ENCODE data around the gene GCC1.

Gene GCC1

DNA sequence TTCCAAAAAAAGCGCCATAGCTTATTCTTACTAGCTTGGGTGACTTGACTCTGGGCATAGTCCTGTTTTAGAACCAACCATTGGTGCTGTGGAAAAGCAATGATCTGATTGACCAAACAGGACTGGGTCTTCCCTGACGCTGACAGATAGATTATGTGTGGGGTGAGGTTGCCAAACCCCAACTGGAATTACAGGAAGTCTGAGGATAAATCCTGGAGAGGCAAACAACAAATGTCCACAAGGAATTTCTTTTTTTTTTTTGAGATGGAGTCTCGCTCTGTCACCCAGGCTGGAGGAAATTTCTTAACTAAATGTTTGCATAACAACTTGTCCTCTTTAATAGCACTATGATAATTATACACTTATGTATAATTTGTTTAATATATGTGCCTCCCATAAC lies 19.2 kb downstream of the GCC1 start:
- Histone ChIP-seq H3K4me1 (ENCODE audit: insufficient read depth, poor library complexity, severe bottlenecking) (no peaks in the 10 kb centered on the region), H3K27ac (ENCODE audit: poor library complexity, severe bottlenecking) (no peak overlapping the region), H3K9me3 (ENCODE audit: severe bottlenecking) (no peaks in the 10 kb centered on the region), H3K27me3 (ENCODE audit: insufficient read depth, poor library complexity, severe bottlenecking) (no peaks in the 10 kb centered on the region), H3K36me3 (ENCODE audit: low read depth) (no peaks in the 10 kb centered on the region), H3K4me3 (ENCODE audit: severe bottlenecking) (no peak overlapping the region)
- DNase-seq (ENCODE audit: low spot score), result no peak
- ATAC-seq (ENCODE audit: low read depth), result no peak
- TF ChIP-seq, protein P1, sequence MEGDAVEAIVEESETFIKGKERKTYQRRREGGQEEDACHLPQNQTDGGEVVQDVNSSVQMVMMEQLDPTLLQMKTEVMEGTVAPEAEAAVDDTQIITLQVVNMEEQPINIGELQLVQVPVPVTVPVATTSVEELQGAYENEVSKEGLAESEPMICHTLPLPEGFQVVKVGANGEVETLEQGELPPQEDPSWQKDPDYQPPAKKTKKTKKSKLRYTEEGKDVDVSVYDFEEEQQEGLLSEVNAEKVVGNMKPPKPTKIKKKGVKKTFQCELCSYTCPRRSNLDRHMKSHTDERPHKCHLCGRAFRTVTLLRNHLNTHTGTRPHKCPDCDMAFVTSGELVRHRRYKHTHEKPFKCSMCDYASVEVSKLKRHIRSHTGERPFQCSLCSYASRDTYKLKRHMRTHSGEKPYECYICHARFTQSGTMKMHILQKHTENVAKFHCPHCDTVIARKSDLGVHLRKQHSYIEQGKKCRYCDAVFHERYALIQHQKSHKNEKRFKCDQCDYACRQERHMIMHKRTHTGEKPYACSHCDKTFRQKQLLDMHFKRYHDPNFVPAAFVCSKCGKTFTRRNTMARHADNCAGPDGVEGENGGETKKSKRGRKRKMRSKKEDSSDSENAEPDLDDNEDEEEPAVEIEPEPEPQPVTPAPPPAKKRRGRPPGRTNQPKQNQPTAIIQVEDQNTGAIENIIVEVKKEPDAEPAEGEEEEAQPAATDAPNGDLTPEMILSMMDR (IDR thresholded peaks at IDR 0.05; ENCODE audit: poor library complexity, severe bottlenecking), result no peak

DNA sequence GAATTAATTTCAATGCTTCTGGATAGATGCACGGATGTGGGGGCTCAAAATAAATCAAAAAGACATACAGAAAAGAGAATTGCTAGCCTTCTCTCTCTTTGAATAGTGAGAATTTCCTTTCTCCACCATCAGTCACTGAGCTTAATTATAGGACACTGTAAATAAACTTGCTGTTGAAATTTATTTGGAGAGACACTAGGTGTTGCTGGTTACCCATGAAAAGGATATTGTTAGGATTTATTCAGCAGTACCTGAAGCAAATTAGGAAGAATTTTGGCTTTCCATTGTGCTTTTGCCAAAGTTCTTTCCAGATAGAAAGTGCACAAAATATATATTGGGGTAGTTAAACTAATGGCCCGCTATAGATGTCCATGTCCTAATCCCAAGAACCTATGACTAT lies 27.6 kb downstream of the GCC1 start:
- H3K36me3 ChIP-seq (ENCODE audit: low read depth), result no peaks in the 10 kb centered on the region
- DNase-seq (ENCODE audit: low spot score) (no peak), ATAC-seq (ENCODE audit: low read depth) (no peak)
- H3K27ac ChIP-seq (ENCODE audit: poor library complexity, severe bottlenecking), result no peak overlapping the region
- H3K9me3 ChIP-seq (ENCODE audit: severe bottlenecking), result no peaks in the 10 kb centered on the region
- H3K27me3 ChIP-seq (ENCODE audit: insufficient read depth, poor library complexity, severe bottlenecking), result no peaks in the 10 kb centered on the region
- H3K4me3 ChIP-seq (ENCODE audit: severe bottlenecking), result no peak overlapping the region
- no peaks in the 10 kb centered on the region for H3K4me1 ChIP-seq (ENCODE audit: insufficient read depth, poor library complexity, severe bottlenecking)
- TF ChIP-seq, protein P1 (IDR thresholded peaks at IDR 0.05; ENCODE audit: poor library complexity, severe bottlenecking), result peak; percentile 22

DNA sequence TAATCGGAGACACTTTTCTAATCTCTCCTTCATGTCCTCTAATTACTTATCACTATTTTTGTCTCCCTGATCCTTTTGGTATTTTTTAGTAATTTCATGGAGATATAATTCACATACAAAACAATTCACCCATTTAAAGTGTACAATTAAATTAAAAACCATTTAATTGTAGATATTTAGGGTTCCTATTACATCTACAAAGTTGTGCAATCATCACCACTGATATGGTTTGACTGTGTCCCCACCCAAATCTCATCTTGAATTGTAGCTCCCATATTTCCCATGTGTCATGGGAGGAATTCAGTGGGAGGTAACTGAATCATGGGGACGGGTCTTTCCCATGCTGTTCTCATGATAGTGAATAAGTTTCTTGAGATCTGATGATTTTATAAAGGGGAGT lies 29.0 kb downstream of the GCC1 start:
- TF ChIP-seq, protein P1 (IDR thresholded peaks at IDR 0.05; ENCODE audit: poor library complexity, severe bottlenecking), result no peak
- Histone ChIP-seq H3K9me3 (ENCODE audit: severe bottlenecking) (no peaks in the 10 kb centered on the region), H3K4me3 (ENCODE audit: severe bottlenecking) (no peak overlapping the region), H3K4me1 (ENCODE audit: insufficient read depth, poor library complexity, severe bottlenecking) (no peaks in the 10 kb centered on the region), H3K36me3 (ENCODE audit: low read depth) (no peaks in the 10 kb centered on the region), H3K27ac (ENCODE audit: poor library complexity, severe bottlenecking) (no peak overlapping the region), H3K27me3 (ENCODE audit: insufficient read depth, poor library complexity, severe bottlenecking) (no peaks in the 10 kb centered on the region)
- no peak for DNase-seq (ENCODE audit: low spot score)
- no peak for ATAC-seq (ENCODE audit: low read depth)

DNA sequence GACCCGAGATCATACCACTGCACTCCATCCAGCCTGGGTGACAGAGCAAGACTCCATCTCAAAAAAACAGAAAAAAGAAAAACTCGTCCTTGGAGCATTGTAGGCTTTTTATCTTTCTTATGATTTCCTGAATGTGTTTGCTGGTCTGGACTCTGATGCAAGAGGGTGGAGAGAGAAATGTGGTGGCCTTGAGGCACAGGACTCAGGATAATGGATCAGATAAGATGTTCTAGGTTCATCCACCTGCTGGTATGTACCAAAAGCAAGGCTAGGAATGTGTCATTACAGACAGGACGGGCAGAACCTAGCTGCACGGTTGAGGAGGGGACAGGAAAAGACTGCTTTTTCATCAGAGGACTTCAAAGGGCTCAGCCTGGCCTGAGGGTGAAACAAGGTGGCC lies 33.5 kb downstream of the GCC1 start:
- Histone ChIP-seq H3K27me3 (ENCODE audit: insufficient read depth, poor library complexity, severe bottlenecking) (peaks cover 3% of the 10 kb centered on the region), H3K9me3 (ENCODE audit: severe bottlenecking) (no peaks in the 10 kb centered on the region), H3K4me3 (ENCODE audit: severe bottlenecking) (no peak overlapping the region), H3K27ac (ENCODE audit: poor library complexity, severe bottlenecking) (no peak overlapping the region), H3K36me3 (ENCODE audit: low read depth) (no peaks in the 10 kb centered on the region), H3K4me1 (ENCODE audit: insufficient read depth, poor library complexity, severe bottlenecking) (no peaks in the 10 kb centered on the region)
- TF ChIP-seq, protein P1 (IDR thresholded peaks at IDR 0.05; ENCODE audit: poor library complexity, severe bottlenecking), result no peak
- DNase-seq (ENCODE audit: low spot score) (no peak), ATAC-seq (ENCODE audit: low read depth) (no peak)

DNA sequence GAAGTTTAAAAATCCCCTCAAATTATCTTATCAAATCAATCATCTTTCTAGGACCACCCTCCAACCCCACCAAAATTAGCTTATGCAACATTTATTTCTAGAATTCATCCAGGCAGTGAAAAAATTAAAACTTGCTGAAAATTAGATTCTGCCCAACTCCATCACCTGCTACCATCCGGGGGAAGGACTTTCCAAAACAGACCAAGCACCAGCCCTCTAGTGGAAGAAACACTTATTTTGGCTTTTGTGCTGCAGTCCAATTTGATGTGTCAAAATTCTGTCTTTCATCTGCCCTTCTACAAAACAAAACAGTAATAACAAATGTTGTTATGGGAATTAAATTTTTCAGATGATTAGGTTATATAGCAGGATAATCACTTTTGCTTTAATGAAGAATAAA lies 35.1 kb downstream of the GCC1 start:
- DNase-seq (ENCODE audit: low spot score) (no peak), ATAC-seq (ENCODE audit: low read depth) (no peak)
- Histone ChIP-seq H3K4me3 (ENCODE audit: severe bottlenecking) (no peak overlapping the region), H3K27me3 (ENCODE audit: insufficient read depth, poor library complexity, severe bottlenecking) (peaks cover 3% of the 10 kb centered on the region), H3K4me1 (ENCODE audit: insufficient read depth, poor library complexity, severe bottlenecking) (no peaks in the 10 kb centered on the region), H3K9me3 (ENCODE audit: severe bottlenecking) (no peaks in the 10 kb centered on the region), H3K36me3 (ENCODE audit: low read depth) (no peaks in the 10 kb centered on the region), H3K27ac (ENCODE audit: poor library complexity, severe bottlenecking) (no peak overlapping the region)
- TF ChIP-seq, protein P1 (IDR thresholded peaks at IDR 0.05; ENCODE audit: poor library complexity, severe bottlenecking), result no peak
